H1 (cell line): ENCODE measurements around the gene MBTPS1. TPM values are rescaled to one million over a fixed set of nuclear protein-coding genes. Genes with fewer than 3 reads are reported as not detected.

Experiments used
- CTCF ChIA-PET: fragments of 300-600 bp; sonication (Branson Sonifier 250); formaldehyde crosslinking; loops from one replicate; lab custom pipeline; 2021; ENCODE audit not compliant: partially characterized antibody; lab: Charles Lee
- POLR2A ChIA-PET: fragments of 300-600 bp; sonication (Branson Sonifier 250); formaldehyde crosslinking; loops from one replicate; lab custom pipeline; 2021; ENCODE audit warnings: inconsistent platforms; ENCODE audit not compliant: partially characterized antibody; lab: Charles Lee
- DNase-seq, 2 experiments: peaks; one replicate each; pipeline versions ENCODE4 v3.0.0 to v3.0.0-alpha.2; 2010 to 2022; ENCODE audit warnings: low spot score in 2 of 2, low read depth in 1 of 2, mixed read lengths in 1 of 2
- FAIRE-seq: peaks from 2 replicates; lab custom pipeline; 2011; peaks lifted over from hg19 to GRCh38; lab: Jason Lieb, UNC
- H2AFZ ChIP-seq: 2 replicates; pipeline ENCODE4 v1.8.1; 2012; ENCODE audit warnings: low read length, inconsistent platforms
- H2AK5ac ChIP-seq: 2 replicates; pipeline ENCODE4 v1.6.1; 2013; ENCODE audit warnings: low read depth, low read length
- H2BK120ac ChIP-seq: replicated peaks from 2 replicates; pipeline ENCODE3; 2013; ENCODE audit warnings: low read depth, low read length, inconsistent platforms
- H2BK12ac ChIP-seq: 2 replicates; pipeline ENCODE4 v1.6.1; 2013; ENCODE audit warnings: low read depth, low read length
- H2BK15ac ChIP-seq: 2 replicates; pipeline ENCODE4 v1.6.1; 2013; ENCODE audit warnings: low read length
- H2BK20ac ChIP-seq: 2 replicates; pipeline ENCODE4 v1.6.1; 2013; ENCODE audit warnings: low read length
- H2BK5ac ChIP-seq: 2 replicates; pipeline ENCODE4 v1.6.1; 2013; ENCODE audit warnings: low read depth, low read length
- H3K14ac ChIP-seq: 2 replicates; pipeline ENCODE4 v1.6.1; 2013; ENCODE audit warnings: inconsistent platforms; ENCODE audit not compliant: insufficient read length
- H3K18ac ChIP-seq: 2 replicates; pipeline ENCODE4 v1.6.1; 2013; ENCODE audit warnings: low read length; ENCODE audit errors: extremely low read depth
- H3K23ac ChIP-seq: 2 replicates; pipeline ENCODE4 v1.6.1; 2013; ENCODE audit warnings: inconsistent platforms; ENCODE audit not compliant: insufficient read length
- H3K23me2 ChIP-seq: 2 replicates; pipeline ENCODE4 v1.6.1; 2013; ENCODE audit warnings: low read depth, low read length
- H3K27ac ChIP-seq: 2 replicates; pipeline ENCODE4 v1.6.1; 2011; ENCODE audit warnings: low read depth, low read length, inconsistent platforms
- H3K27me3 ChIP-seq, 4 experiments: replicated peaks in 1 of 4; 1 replicate in 1 of 4; 2 replicates in 3 of 4; pipeline versions ENCODE4 v1.6.1 to v1.8.1; 2011 to 2013; ENCODE audit warnings: low read length in 3 of 4, mild to moderate bottlenecking in 3 of 4, inconsistent platforms in 2 of 4, mixed read lengths in 2 of 4, moderate library complexity in 1 of 4; ENCODE audit not compliant: control insufficient read depth in 3 of 4, insufficient read depth in 3 of 4; ENCODE audit errors: extremely low read depth in 1 of 4
- H3K36me3 ChIP-seq, 4 experiments: 2 replicates each; pipeline versions ENCODE4 v1.6.1 to v1.8.1; 2011 to 2013; ENCODE audit warnings: mild to moderate bottlenecking in 4 of 4, low read length in 3 of 4, moderate library complexity in 2 of 4, control low read depth in 1 of 4, inconsistent platforms in 1 of 4; ENCODE audit not compliant: insufficient read depth in 4 of 4, control insufficient read depth in 2 of 4
- H3K4ac ChIP-seq: replicated peaks from 2 replicates; pipeline ENCODE3; 2013; ENCODE audit warnings: low read length, low read depth, mixed read lengths, inconsistent platforms; ENCODE audit not compliant: insufficient read length
- H3K4me1 ChIP-seq, 4 experiments: replicated peaks in 1 of 4; 1 replicate in 1 of 4; 2 replicates in 3 of 4; pipeline versions ENCODE4 v1.6.1 to v1.8.1; 2011 to 2013; ENCODE audit warnings: low read length in 3 of 4, inconsistent platforms in 2 of 4, mixed read lengths in 1 of 4; ENCODE audit not compliant: insufficient read depth in 4 of 4, control insufficient read depth in 3 of 4
- H3K4me2 ChIP-seq, 2 experiments: 2 replicates each; pipeline versions ENCODE4 v1.6.1 to v1.8.1; 2011 to 2013; ENCODE audit warnings: low read depth in 2 of 2, low read length in 2 of 2, control low read depth in 1 of 2, inconsistent platforms in 1 of 2, mild to moderate bottlenecking in 1 of 2; ENCODE audit not compliant: insufficient read depth in 1 of 2
- H3K4me3 ChIP-seq, 4 experiments: fragments of 200-600, 300-600 bp in 1 of 4; sonication (generic), shearing (Covaris generic), sonication (Bioruptor Twin) in 1 of 4; 2 replicates each; pipeline versions ENCODE4 v1.5.1 to v1.8.1; 2011 to 2016; ENCODE audit warnings: low read length in 4 of 4, low read depth in 3 of 4, control low read depth in 2 of 4, inconsistent platforms in 2 of 4, mild to moderate bottlenecking in 2 of 4, mixed read lengths in 1 of 4, moderate library complexity in 1 of 4; ENCODE audit not compliant: insufficient read depth in 2 of 4; ENCODE audit errors: extremely low read depth in 1 of 4
- H3K56ac ChIP-seq: replicated peaks from 2 replicates; pipeline ENCODE3; 2013; ENCODE audit warnings: low read depth, mild to moderate bottlenecking, mixed read lengths, low read length, inconsistent platforms; ENCODE audit not compliant: insufficient read length
- H3K79me1 ChIP-seq: 2 replicates; pipeline ENCODE4 v1.6.1; 2013; ENCODE audit warnings: low read depth, low read length, control low read depth
- H3K79me2 ChIP-seq, 2 experiments: 2 replicates each; pipeline versions ENCODE4 v1.6.1 to v1.8.1; 2012 to 2013; ENCODE audit warnings: low read length in 2 of 2, mild to moderate bottlenecking in 2 of 2, inconsistent platforms in 1 of 2; ENCODE audit not compliant: insufficient read depth in 2 of 2, control insufficient read depth in 1 of 2
- H3K9ac ChIP-seq, 4 experiments: replicated peaks in 1 of 4; 1 replicate in 1 of 4; 2 replicates in 3 of 4; pipeline versions ENCODE4 v1.6.1 to v1.8.1; 2011 to 2013; ENCODE audit warnings: low read depth in 3 of 4, low read length in 3 of 4, control low read depth in 2 of 4, mild to moderate bottlenecking in 2 of 4, moderate library complexity in 2 of 4, inconsistent platforms in 1 of 4; ENCODE audit errors: extremely low read depth in 1 of 4
- H3K9me3 ChIP-seq, 2 experiments: 2 replicates each; pipeline versions ENCODE4 v1.6.1 to v1.8.1; 2012 to 2013; ENCODE audit warnings: mild to moderate bottlenecking in 2 of 2, moderate library complexity in 2 of 2, control low read depth in 1 of 2, inconsistent platforms in 1 of 2, low read depth in 1 of 2, low read length in 1 of 2, mixed read lengths in 1 of 2; ENCODE audit not compliant: insufficient read depth in 2 of 2
- H4K20me1 ChIP-seq, 2 experiments: replicated peaks in 1 of 2; 2 replicates each; pipeline versions ENCODE3 to v1.8.1; 2011 to 2013; ENCODE audit warnings: inconsistent platforms in 2 of 2, low read length in 2 of 2, mild to moderate bottlenecking in 1 of 2; ENCODE audit not compliant: insufficient read depth in 2 of 2, control insufficient read depth in 1 of 2
- H4K5ac ChIP-seq: 2 replicates; pipeline ENCODE4 v1.6.1; 2013; ENCODE audit warnings: low read length, low read depth, mixed read lengths, inconsistent platforms; ENCODE audit not compliant: insufficient read length
- H4K8ac ChIP-seq: 2 replicates; pipeline ENCODE4 v1.8.0; 2013; ENCODE audit warnings: mild to moderate bottlenecking, moderate library complexity, low read length, inconsistent platforms; ENCODE audit not compliant: insufficient read depth; ENCODE audit errors: extremely low read depth
- H4K91ac ChIP-seq: replicated peaks from 2 replicates; pipeline ENCODE3; 2013; ENCODE audit warnings: low read length, mixed read lengths, inconsistent platforms; ENCODE audit not compliant: insufficient read length
- ASH2L ChIP-seq: fragments of 200-600, 300-600 bp; sonication (generic); IDR thresholded peaks from one replicate; pipeline ENCODE4 v1.7.1; 2017; ENCODE audit warnings: low read length
- ATF3 ChIP-seq: IDR thresholded peaks from 2 replicates; pipeline ENCODE4 v1.6.1; 2011; ENCODE audit warnings: low read depth, mild to moderate bottlenecking, low read length; ENCODE audit not compliant: insufficient read depth
- BACH1 ChIP-seq: IDR thresholded peaks from 2 replicates; pipeline ENCODE4 v1.6.1; 2012; ENCODE audit warnings: low read length, improper control_type of control experiment
- CHD1 ChIP-seq: IDR thresholded peaks from 2 replicates; pipeline ENCODE4 v1.6.1; 2012; ENCODE audit warnings: low read depth, low read length, improper control_type of control experiment
- CTCF ChIP-seq, 3 experiments: IDR thresholded peaks; 1 replicate in 2 of 3; 2 replicates in 1 of 3; pipeline versions ENCODE4 v1.5.1 to v1.6.1; 2011; ENCODE audit warnings: low read length in 3 of 3, mild to moderate bottlenecking in 3 of 3, inconsistent platforms in 2 of 3, low read depth in 1 of 3, moderate library complexity in 1 of 3; ENCODE audit not compliant: insufficient read depth in 1 of 3; ENCODE audit errors: control extremely low read depth in 1 of 3
- EGR1 ChIP-seq: IDR thresholded peaks from 2 replicates; pipeline ENCODE4 v1.6.1; 2011; ENCODE audit warnings: low read depth, low read length, borderline replicate concordance
- EZH2 ChIP-seq: fragments of 200-600 bp; sonication (generic); IDR thresholded peaks from 2 replicates; pipeline ENCODE4 v1.7.1; 2012; ENCODE audit warnings: low read depth, mild to moderate bottlenecking, moderate library complexity, low read length, inconsistent platforms; ENCODE audit not compliant: severe bottlenecking
- NANOG ChIP-seq: IDR thresholded peaks from 2 replicates; pipeline ENCODE4 v1.6.1; 2011; ENCODE audit warnings: low read length, low read depth, mild to moderate bottlenecking, inconsistent platforms; ENCODE audit not compliant: insufficient read depth, poor library complexity, severe bottlenecking
- RFX5 ChIP-seq: IDR thresholded peaks from 2 replicates; pipeline ENCODE4 v1.6.1; 2011; ENCODE audit warnings: low read depth, low read length, improper control_type of control experiment, borderline replicate concordance
- SIX5 ChIP-seq: IDR thresholded peaks from 2 replicates; pipeline ENCODE4 v1.6.1; 2011; ENCODE audit warnings: mild to moderate bottlenecking, low read depth, low read length
- SUZ12 ChIP-seq: fragments of 200-600 bp; sonication (generic); IDR thresholded peaks from 2 replicates; pipeline ENCODE4 v1.6.1; 2012; ENCODE audit warnings: mild to moderate bottlenecking, inconsistent platforms, low read length, moderate library complexity, mixed read lengths
- WGBS, 2 experiments: shearing (Covaris generic) in 1 of 2; methylation state at CpG; one replicate each; pipeline versions ENCODE4 v1.1.6 to v1.1.7; 2013 to 2015; ENCODE audit warnings: low lambda C conversion rate in 2 of 2, mixed read lengths in 2 of 2, inconsistent platforms in 1 of 2, low coverage in 1 of 2, missing lambda C conversion rate in 1 of 2; ENCODE audit not compliant: insufficient replicate concordance in 2 of 2, insufficient coverage in 1 of 2, insufficient read length in 1 of 2; ENCODE audit errors: extremely low coverage in 1 of 2, missing lambda C conversion rate in 1 of 2; 5-methylcytosine and 5-hydroxymethylcytosine counted together
- polyA plus RNA-seq, 7 experiments: library from polyadenylated mRNA; depleted of rRNA in 3 of 7; stranded (reverse) in 5 of 7; unstranded in 2 of 7; fragments of >200 nt in 5 of 7; fragments of 200-250 nt in 2 of 7; gene quantifications; 1 replicate in 5 of 7; 2 replicates in 1 of 7; 4 replicates in 1 of 7; pipeline versions ENCODE4 v1.2.1 to v1.2.3, GENCODE V29; 2011 to 2013; ENCODE audit warnings: missing spikeins in 2 of 7, mixed read lengths in 2 of 7
- total RNA-seq: library from RNA; stranded (reverse); fragmentation: NEBNext Ultra II Directional; extraction: Animal tissue kit (Norgen Biotek cat#: 25700); gene quantifications from 2 replicates; pipeline ENCODE4 v1.2.1, GENCODE V29; 2021

MBTPS1 gene
- total and polyA plus RNA-seq, 2 of the 8 experiments (the other 6 are each of a cell fraction or from before 2014, with no cell fraction given): 30.6 to 53.3 TPM

GRCh38 chr16:84016477-84016876 lies 100.3 kb downstream of the MBTPS1 start:
- Histone ChIP-seq H2BK5ac (no peak overlapping the region), H2BK12ac (no peak overlapping the region), H3K4me2 (no peak overlapping the region), H3K9me3 (peaks cover 4 to 6% of the 10 kb centered on the region in 2 experiments; a peak in 3 of 4 replicates), H3K56ac (no peak overlapping the region), H3K79me2 (no peaks in the 10 kb centered on the region), H2BK120ac (no peak overlapping the region), H2BK20ac (no peak overlapping the region), H3K79me1 (no peaks in the 10 kb centered on the region), H3K9ac (no peak overlapping the region), H3K36me3 (no peaks in the 10 kb centered on the region), H3K4me1 (no peaks in the 10 kb centered on the region; a peak in 1 of 7 replicates), H3K23ac (no peak overlapping the region), H3K14ac (no peak overlapping the region), H3K18ac (no peak overlapping the region), H3K27me3 (no peaks in the 10 kb centered on the region), H2BK15ac (no peak overlapping the region), H4K5ac (no peak overlapping the region), H2AFZ (no peak overlapping the region), H4K20me1 (no peaks in the 10 kb centered on the region), H3K27ac (no peak overlapping the region), H2AK5ac (no peak overlapping the region), H3K4me3 (no peak overlapping the region), H4K91ac (no peak overlapping the region), H3K23me2 (no peaks in the 10 kb centered on the region), H4K8ac (no peak overlapping the region), H3K4ac (no peak overlapping the region)
- WGBS, 2 experiments: 96% methylated on average over 10 of the region's 12 CpGs; no CpG with 5 or more reads in 1 of the 2 experiments
- ChIA-PET POLR2A (interaction anchor here (1.3 kb wide), 1 partner anchor 14 kb away, joined by 3 read pairs; no protein-coding TSS in a partner anchor), CTCF (interaction anchor here (2.8 kb wide), 1 partner anchor 27 kb away, joined by 7 read pairs; no protein-coding TSS in a partner anchor)
- no peak for DNase-seq
- FAIRE-seq: no peak
- TF ChIP-seq EZH2 (no peak), CHD1 (no peak), ASH2L (no peak), EGR1 (no peak), SIX5 (no peak), RFX5 (no peak), ATF3 (no peak), SUZ12 (no peak), BACH1 (no peak), CTCF (IDR thresholded peaks at IDR 0.05; ENCODE audit: control extremely low read depth in 1 of 3, insufficient read depth in 1 of 3, low read depth in 1 of 3, low read length in 3 of 3) (no peak), NANOG (no peak)
